Measurements from ENCODE around the gene PLK3.
A peak's percentile ranks its signal among the peaks of the same experiment; 100 is the strongest.
"Not testable (repeated sequence)": the region's sequence is repeated elsewhere in the genome, so short reads cannot be mapped to it uniquely, and the experiment has no call there.

PLK3 gene

DNA sequence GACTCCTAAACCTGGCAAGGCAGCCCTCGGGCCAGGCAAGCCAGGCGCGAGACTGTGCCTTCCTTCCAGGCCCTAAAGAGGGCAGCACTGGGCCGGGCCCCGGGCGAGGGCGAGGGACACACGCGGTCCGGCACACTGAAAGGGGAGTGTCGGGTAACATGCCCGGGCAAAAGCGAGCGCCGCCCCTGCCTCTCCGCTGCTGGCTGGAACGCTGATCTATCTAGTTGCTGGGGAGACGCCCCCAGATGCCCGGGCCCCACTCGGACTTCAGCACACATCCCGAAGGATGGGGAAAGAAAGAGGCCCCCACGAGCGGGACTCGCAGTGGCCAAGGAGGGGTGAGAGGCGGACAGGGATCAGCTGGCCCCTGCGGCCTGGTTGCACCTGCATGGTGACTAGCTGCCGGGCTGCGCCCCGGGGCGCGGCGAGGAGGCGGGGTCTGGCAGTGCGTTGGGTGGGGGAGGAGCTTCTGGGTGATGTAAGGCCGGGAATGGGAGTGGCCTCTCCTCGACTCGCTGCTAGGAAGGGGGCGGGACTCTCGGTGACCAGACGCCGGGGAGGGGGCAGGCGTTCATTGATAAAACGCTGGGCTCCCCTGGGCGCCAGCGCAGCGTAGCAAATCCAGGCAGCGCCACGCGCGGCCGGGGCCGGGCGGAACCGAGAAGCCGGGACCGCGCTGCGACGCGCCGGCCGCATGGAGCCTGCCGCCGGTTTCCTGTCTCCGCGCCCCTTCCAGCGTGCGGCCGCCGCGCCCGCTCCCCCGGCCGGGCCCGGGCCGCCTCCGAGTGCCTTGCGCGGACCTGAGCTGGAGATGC lies at the start of gene PLK3:
Gene PLK3, plus strand, starts transcription at position 608 of the 815 bp plus-strand sequence. Its CDS starts 87 bp downstream, at position 695.
- peak within 1 kb of the TSS; percentile 87 to 94 for H3K4me3 ChIP-seq (replicated peaks in 1 of 2; ENCODE audit: low read depth in 2 of 2, low read length in 2 of 2)
- peak; percentile 99 for DNase-seq (ENCODE audit: low read depth in 2 of 2)
- TF ChIP-seq CTCF (IDR thresholded peaks at IDR 0.05; ENCODE audit: low read depth, low read length), result peak; percentile 98

- no peak overlapping the region for H3K4me3 ChIP-seq (replicated peaks in 1 of 2; ENCODE audit: low read depth in 2 of 2, low read length in 2 of 2)
- no peak for DNase-seq (ENCODE audit: low read depth in 2 of 2)
- no peak for TF ChIP-seq CTCF (IDR thresholded peaks at IDR 0.05; ENCODE audit: low read depth, low read length)
Measured at GRCh38 chr1:44757420-44757819, 42.8 kb upstream of the PLK3 start.

GRCh38 chr1:44759077-44759476 lies 41.1 kb upstream of the PLK3 start:
- no peak overlapping the region for H3K4me3 ChIP-seq (replicated peaks in 1 of 2; ENCODE audit: low read depth in 2 of 2, low read length in 2 of 2)
- no peak for DNase-seq (ENCODE audit: low read depth in 2 of 2)
- TF ChIP-seq CTCF (IDR thresholded peaks at IDR 0.05; ENCODE audit: low read depth, low read length), result no peak

GRCh38 chr1:44760876-44761275 lies 39.3 kb upstream of the PLK3 start:
- H3K4me3 ChIP-seq (replicated peaks in 1 of 2; ENCODE audit: low read depth in 2 of 2, low read length in 2 of 2), result no peak overlapping the region
- no peak for DNase-seq (ENCODE audit: low read depth in 2 of 2)
- TF ChIP-seq CTCF (IDR thresholded peaks at IDR 0.05; ENCODE audit: low read depth, low read length), result no peak

- not testable (repeated sequence) for DNase-seq (ENCODE audit: low read depth in 2 of 2); H3K4me3 ChIP-seq (replicated peaks in 1 of 2; ENCODE audit: low read depth in 2 of 2, low read length in 2 of 2)
Measured at GRCh38 chr1:44766421-44766820, 33.8 kb upstream of the PLK3 start.

DNA sequence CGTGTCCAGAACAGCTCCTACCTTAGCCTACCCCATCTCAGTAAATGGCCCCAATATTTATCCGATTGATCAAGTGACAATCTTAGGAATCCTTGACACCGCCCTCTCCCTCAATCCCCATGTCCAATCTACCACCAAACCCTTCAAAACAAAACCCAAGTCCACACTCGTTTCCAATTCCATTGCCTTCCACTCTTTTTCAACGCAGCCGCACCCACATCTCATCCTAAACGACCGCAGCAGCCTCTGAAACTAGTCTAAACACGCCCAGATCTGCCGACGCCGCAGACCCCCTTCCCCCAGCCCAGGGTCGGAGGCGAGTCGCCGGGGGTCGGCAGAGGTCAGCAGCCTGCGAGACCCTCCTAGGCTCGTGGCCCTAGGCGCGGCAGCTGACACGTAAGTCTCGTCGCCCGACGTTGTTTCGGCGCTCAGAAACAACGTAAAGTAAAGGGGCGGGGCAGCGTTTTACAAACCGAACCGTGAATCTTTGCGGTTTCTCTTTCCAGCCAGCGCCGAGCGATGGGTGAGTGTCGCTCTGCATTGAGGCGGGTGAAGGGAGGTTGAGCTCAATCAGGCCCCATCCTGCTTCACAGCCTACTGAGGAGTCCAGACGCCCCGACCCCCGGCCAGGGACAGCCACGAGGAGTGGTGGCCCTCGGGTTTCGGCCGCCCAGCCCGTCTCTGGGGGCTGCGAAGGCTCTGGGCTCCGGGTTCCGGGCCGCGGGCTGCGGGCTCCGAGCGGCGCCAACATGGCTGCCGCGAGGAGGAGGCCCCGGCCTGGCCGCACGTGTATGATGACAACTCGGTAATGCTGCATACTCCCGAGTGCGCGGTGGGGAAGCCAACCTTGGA lies 24.9 kb upstream of the PLK3 start, which contains the start of gene RPS8:
Gene RPS8, plus strand, starts transcription at position 463 of the 852 bp plus-strand sequence. Its CDS starts 57 bp downstream, at position 520.
- TF ChIP-seq CTCF (IDR thresholded peaks at IDR 0.05; ENCODE audit: low read depth, low read length), result no peak
- peak within 1 kb of the TSS; percentile 84 for H3K4me3 ChIP-seq (replicated peaks in 1 of 2; ENCODE audit: low read depth in 2 of 2, low read length in 2 of 2)
- DNase-seq (ENCODE audit: low read depth in 2 of 2), result peak; percentile 94 to 96
